SK-N-SH (cell line): ENCODE data around the gene CELF4.

Source experiments
- GATA2 ChIP-seq: sonication (generic); formaldehyde crosslinking; IDR thresholded peaks from 2 replicates; pipeline ENCODE4 v1.5.0; 2020; ENCODE audit warnings: mild to moderate bottlenecking, missing genetic modification reagents
- SIN3A ChIP-seq: IDR thresholded peaks from 2 replicates; pipeline ENCODE4 v1.6.1; 2012; ENCODE audit warnings: low read depth, mild to moderate bottlenecking, low read length, moderate library complexity, borderline replicate concordance
- SMC3 ChIP-seq: IDR thresholded peaks from 2 replicates; pipeline ENCODE4 v1.6.1; 2012; ENCODE audit warnings: low read depth, low read length, improper control_type of control experiment
- TEAD4 ChIP-seq: IDR thresholded peaks from 2 replicates; pipeline ENCODE4 v1.4.0; 2012; ENCODE audit warnings: mild to moderate bottlenecking, borderline replicate concordance; ENCODE audit not compliant: insufficient read depth
- YY1 ChIP-seq: IDR thresholded peaks from 2 replicates; pipeline ENCODE4 v1.4.0; 2012; ENCODE audit warnings: low read depth, mild to moderate bottlenecking
- TF ChIP-seq, protein P1 (sequence below): fragments of 200-600 bp; sonication (generic); IDR thresholded peaks from 2 replicates; pipeline ENCODE4 v1.6.1; 2017; ENCODE audit warnings: antibody characterized with exemption, mild to moderate bottlenecking, moderate library complexity

DNA sequence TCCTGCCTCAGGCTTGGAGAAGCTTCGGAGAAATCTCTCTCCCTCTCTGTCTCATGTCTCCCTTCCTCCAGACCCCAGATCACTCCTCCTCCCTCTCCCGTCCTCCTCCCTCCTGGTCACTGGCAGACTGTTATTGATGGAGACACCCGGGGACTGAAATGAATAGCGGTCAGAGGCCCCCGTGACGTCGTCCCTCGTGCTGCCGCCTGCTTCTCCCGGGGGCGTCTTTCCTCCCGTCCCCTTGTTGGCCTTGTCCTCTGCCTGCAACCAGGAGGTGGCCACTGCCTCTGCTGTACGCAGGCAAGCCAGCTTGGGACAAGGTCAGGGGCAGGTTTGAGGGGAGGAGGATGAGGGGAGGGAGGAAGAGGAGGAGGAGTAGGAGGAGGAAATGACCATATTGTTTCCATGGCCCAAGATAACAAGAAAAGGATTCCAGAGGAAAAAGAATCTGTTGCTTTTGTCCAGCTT is 78.2 kb downstream of the CELF4 start:
- TF ChIP-seq, protein P1, sequence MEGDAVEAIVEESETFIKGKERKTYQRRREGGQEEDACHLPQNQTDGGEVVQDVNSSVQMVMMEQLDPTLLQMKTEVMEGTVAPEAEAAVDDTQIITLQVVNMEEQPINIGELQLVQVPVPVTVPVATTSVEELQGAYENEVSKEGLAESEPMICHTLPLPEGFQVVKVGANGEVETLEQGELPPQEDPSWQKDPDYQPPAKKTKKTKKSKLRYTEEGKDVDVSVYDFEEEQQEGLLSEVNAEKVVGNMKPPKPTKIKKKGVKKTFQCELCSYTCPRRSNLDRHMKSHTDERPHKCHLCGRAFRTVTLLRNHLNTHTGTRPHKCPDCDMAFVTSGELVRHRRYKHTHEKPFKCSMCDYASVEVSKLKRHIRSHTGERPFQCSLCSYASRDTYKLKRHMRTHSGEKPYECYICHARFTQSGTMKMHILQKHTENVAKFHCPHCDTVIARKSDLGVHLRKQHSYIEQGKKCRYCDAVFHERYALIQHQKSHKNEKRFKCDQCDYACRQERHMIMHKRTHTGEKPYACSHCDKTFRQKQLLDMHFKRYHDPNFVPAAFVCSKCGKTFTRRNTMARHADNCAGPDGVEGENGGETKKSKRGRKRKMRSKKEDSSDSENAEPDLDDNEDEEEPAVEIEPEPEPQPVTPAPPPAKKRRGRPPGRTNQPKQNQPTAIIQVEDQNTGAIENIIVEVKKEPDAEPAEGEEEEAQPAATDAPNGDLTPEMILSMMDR: no peak
- TF ChIP-seq TEAD4 (no peak), SMC3 (no peak), YY1 (no peak), GATA2 (CRISPR knock-in tag) (no peak), SIN3A (no peak)
